Sigmoid colon (tissue), 7 donors: ENCODE results near the gene ASAP2. TPM values are rescaled to one million over a fixed set of nuclear protein-coding genes. Genes with fewer than 3 reads are reported as not detected.

Experiments used
- DNase-seq: peaks from one replicate; pipeline ENCODE4 v3.0.0-alpha.2; 2019
- H3K27ac ChIP-seq, 4 donors: fragments of 200-600 bp; sonication (generic); one replicate each; pipeline ENCODE4 v1.5.1; 2016 to 2019; ENCODE audit warnings: mild to moderate bottlenecking in 1 of 4
- H3K27me3 ChIP-seq, 3 donors: fragments of 200-600 bp; sonication (generic); one replicate each; pipeline ENCODE4 v1.5.1; 2019; ENCODE audit warnings: mild to moderate bottlenecking in 1 of 3
- H3K36me3 ChIP-seq, 4 donors: fragments of 200-600 bp; sonication (generic); one replicate each; pipeline ENCODE4 v1.5.1; 2016 to 2019
- H3K4me1 ChIP-seq, 4 donors: fragments of 200-600 bp; sonication (generic); one replicate each; pipeline ENCODE4 v1.5.1; 2017 to 2019
- H3K4me3 ChIP-seq, 4 donors: fragments of 200-600 bp; sonication (generic); one replicate each; pipeline ENCODE4 v1.5.1; 2017 to 2019; ENCODE audit warnings: mild to moderate bottlenecking in 2 of 4, moderate library complexity in 1 of 4
- H3K9me3 ChIP-seq, 4 donors: fragments of 200-600 bp in 3 of 4; sonication (generic) in 3 of 4; one replicate each; pipeline versions ENCODE4 v1.5.1 to v1.6.1; 2013 to 2019
- EP300 ChIP-seq, 4 donors: sonication (generic); formaldehyde crosslinking; IDR thresholded peaks; one replicate each; pipeline ENCODE4 v1.6.1; 2017; ENCODE audit warnings: antibody characterized with exemption in 4 of 4
- POLR2A ChIP-seq, 2 donors: fragments of 450-650 bp; IDR thresholded peaks; one replicate each; pipeline ENCODE4 v1.6.1; 2016; ENCODE audit warnings: antibody characterized with exemption in 2 of 2, mild to moderate bottlenecking in 2 of 2, moderate library complexity in 2 of 2
- POLR2AphosphoS5 ChIP-seq, 4 donors: sonication (generic); formaldehyde crosslinking; IDR thresholded peaks; one replicate each; pipeline ENCODE4 v1.6.1; 2017; ENCODE audit warnings: antibody characterized with exemption in 4 of 4
- WGBS, 2 donors: extraction: QIAGEN DNeasy Blood & Tissue Kit; methylation state at CpG; one replicate each; pipeline ENCODE4 v1.1.7; 2013; 5-methylcytosine and 5-hydroxymethylcytosine counted together
- intact Hi-C: fragments of 100-400 bp; cut with DNase I; formaldehyde crosslinking; loops from one replicate; pipeline ENCODE4 v1.15.1; 2023
- polyA plus RNA-seq, 3 donors: library from polyadenylated mRNA; stranded (reverse); fragments of 200-250 nt; gene quantifications; one replicate each; pipeline ENCODE4 v1.2.3, GENCODE V29; 2013
- total RNA-seq, 4 donors: library from RNA; depleted of rRNA; stranded (reverse); fragments of >200 nt; gene quantifications; one replicate each; pipeline ENCODE4 v1.1.0, GENCODE V29; 2016
- TF ChIP-seq, protein P1 (sequence below), 4 experiments: fragments of 450-650 bp in 3 of 4; fragments of 200-600 bp in 1 of 4; IDR thresholded peaks; one replicate each; pipeline ENCODE4 v1.5.1; 2016 to 2019; ENCODE audit warnings: antibody characterized with exemption in 4 of 4, mild to moderate bottlenecking in 3 of 4, moderate library complexity in 2 of 4
- donor health status: healthy with polysubstance abuse.
- donor health status: Bipolar disorder and iron deficiency.
- donor health status: healthy.

Gene ASAP2
- total and polyA plus RNA-seq, 7 donors: 15.1 to 56.5 (median 25.8) TPM

DNA sequence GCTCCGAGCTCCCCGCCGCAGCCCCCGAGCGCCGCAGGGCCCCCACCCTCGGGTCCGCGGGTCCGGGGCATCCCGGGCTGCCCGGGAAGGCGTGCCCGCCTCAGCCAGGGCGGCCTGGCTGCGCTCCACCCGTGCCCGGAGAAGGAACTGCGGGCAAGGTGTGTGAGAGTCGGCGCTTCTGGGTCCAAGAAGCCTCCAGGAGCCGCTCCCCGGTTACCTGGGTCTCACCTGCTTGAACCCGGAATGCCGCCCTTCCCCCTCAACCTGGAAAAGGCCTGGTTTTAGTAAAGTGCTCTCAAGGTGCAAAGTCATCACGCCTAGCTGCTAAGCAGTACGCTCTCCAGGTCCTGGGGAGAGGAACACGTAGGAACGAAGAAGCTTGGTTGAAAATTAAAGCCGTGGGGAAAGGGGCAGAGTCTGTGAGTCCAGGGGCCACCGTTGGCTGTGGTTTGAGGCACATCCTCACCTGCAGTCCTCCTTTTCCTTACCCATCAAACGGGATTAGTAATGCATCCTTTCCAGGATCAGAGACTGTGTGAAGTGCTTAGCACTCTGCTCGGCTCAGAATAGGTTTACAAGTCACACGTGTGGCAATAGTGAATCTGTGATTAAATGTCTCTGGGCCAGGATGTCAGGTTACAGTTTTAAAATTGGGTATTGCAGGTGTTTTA, 1.2 kb downstream of the ASAP2 start:
- Histone ChIP-seq H3K27me3 (no peaks in the 10 kb centered on the region), H3K27ac (peak overlapping the region; percentile 84 to 95 (median 90)), H3K4me3 (peak overlapping the region; percentile 72 to 95 (median 82)), H3K9me3 (no peaks in the 10 kb centered on the region), H3K4me1 (peaks cover 0 to 55% (median 36%) of the 10 kb centered on the region in 4 donors), H3K36me3 (no peaks in the 10 kb centered on the region)
- no peak for DNase-seq
- TF ChIP-seq POLR2A (IDR thresholded peaks at IDR 0.05): no peak
- peak in 2 of 4 donors; percentile 41 to 63 for TF ChIP-seq POLR2AphosphoS5 (IDR thresholded peaks at IDR 0.05)
- intact Hi-C loops: loop anchor here (5.0 kb wide), 2 partner anchors 55 to 105 kb away; no protein-coding TSS in a partner anchor
- WGBS, 2 donors: 1 to 3% methylated on average over 34 of the region's 34 CpGs

DNA sequence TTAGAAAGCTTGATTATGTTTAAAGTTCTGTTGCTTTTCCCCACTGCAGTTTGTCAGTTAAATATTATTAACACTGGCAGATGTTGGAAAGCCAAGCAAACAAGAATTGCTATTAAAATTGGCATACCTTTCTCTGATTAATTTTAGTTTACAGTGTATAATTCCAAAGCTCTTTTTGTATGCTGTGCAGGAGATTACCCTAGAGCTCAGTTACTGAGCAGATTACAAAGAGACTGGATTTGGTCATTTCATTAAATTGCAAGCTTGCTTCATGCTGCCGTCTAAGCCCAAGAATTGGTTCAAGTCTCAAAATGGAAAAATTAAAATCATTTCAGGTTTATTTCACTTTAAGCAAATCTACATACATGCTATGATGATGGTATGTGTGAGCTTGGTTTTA, 2.3 kb downstream of the ASAP2 start:
- no peaks in the 10 kb centered on the region for H3K9me3 ChIP-seq
- H3K36me3 ChIP-seq: no peaks in the 10 kb centered on the region
- no peaks in the 10 kb centered on the region for H3K27me3 ChIP-seq
- H3K4me3 ChIP-seq: peak overlapping the region in 2 of 4 donors; percentile 72 to 95
- 45 to 71% methylated on average over 1 of the region's 1 CpG for WGBS, 2 donors
- H3K4me1 ChIP-seq: peaks cover 0 to 63% (median 45%) of the 10 kb centered on the region in 4 donors
- intact Hi-C loops: loop anchor here (5.0 kb wide), 2 partner anchors 53 to 103 kb away; no protein-coding TSS in a partner anchor
- peak overlapping the region in 2 of 4 donors; percentile 93 to 95 for H3K27ac ChIP-seq
- DNase-seq: no peak
- no peak for TF ChIP-seq EP300 (IDR thresholded peaks at IDR 0.05)
- TF ChIP-seq, protein P1, sequence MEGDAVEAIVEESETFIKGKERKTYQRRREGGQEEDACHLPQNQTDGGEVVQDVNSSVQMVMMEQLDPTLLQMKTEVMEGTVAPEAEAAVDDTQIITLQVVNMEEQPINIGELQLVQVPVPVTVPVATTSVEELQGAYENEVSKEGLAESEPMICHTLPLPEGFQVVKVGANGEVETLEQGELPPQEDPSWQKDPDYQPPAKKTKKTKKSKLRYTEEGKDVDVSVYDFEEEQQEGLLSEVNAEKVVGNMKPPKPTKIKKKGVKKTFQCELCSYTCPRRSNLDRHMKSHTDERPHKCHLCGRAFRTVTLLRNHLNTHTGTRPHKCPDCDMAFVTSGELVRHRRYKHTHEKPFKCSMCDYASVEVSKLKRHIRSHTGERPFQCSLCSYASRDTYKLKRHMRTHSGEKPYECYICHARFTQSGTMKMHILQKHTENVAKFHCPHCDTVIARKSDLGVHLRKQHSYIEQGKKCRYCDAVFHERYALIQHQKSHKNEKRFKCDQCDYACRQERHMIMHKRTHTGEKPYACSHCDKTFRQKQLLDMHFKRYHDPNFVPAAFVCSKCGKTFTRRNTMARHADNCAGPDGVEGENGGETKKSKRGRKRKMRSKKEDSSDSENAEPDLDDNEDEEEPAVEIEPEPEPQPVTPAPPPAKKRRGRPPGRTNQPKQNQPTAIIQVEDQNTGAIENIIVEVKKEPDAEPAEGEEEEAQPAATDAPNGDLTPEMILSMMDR (IDR thresholded peaks at IDR 0.05): no peak
- TF ChIP-seq POLR2AphosphoS5 (IDR thresholded peaks at IDR 0.05): no peak
- TF ChIP-seq POLR2A (IDR thresholded peaks at IDR 0.05): no peak

DNA sequence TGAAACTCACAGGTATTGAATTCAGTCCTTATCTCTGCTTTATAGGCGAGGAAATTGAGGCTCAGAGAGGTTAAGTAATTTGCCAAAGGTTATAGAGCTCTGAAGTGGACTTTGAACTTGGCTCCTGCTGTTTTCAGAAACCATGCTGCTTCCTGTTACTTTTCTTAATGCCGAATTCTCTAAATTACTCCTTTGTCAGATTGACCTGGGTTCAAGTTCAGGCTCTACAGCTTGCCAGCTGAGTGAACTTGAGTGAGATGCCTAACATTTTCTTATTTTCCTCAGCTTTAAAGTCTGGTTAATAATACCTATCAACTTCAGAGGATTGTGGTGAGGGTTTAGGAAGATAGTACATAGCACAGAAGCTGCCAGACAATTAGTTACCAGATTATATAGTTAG, 3.4 kb downstream of the ASAP2 start:
- intact Hi-C loops: no loop called here

DNA sequence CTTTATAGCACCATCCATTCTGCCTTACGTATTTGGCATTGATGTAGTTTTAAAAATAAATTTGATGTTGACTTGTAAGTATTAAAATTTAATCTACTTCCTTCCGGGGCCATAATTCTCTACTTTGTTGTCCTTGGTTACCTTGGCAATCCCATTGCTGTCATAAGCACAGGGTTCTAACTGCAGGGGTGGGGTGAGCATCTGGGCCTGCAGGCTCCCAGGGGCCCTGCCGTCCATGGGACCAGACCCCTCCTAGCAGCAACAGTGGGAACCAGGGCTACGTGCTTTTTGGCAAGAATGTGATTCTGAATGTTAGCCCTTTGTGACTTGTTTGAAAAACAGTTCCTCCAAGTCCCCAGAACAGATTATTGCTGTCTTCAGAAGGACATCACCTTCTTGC, 4.9 kb downstream of the ASAP2 start:
- H3K9me3 ChIP-seq: no peaks in the 10 kb centered on the region
- no peak for DNase-seq
- no peak overlapping the region for H3K4me3 ChIP-seq
- WGBS, 2 donors: 9 to 55% methylated on average over 4 of the region's 4 CpGs
- H3K4me1 ChIP-seq: peaks cover 0 to 65% (median 51%) of the 10 kb centered on the region in 4 donors
- H3K36me3 ChIP-seq: no peaks in the 10 kb centered on the region
- TF ChIP-seq EP300 (IDR thresholded peaks at IDR 0.05) (no peak), POLR2AphosphoS5 (IDR thresholded peaks at IDR 0.05) (peak in 1 of 4 donors; percentile 12), POLR2A (IDR thresholded peaks at IDR 0.05) (no peak)
- TF ChIP-seq, protein P1 (IDR thresholded peaks at IDR 0.05): no peak
- no peaks in the 10 kb centered on the region for H3K27me3 ChIP-seq
- intact Hi-C loops: no loop called here
- H3K27ac ChIP-seq: peak overlapping the region; percentile 39 to 93 (median 55)

More for the DNA sequence above, 3.4 kb downstream of the ASAP2 start:
- DNase-seq: no peak
- H3K4me1 ChIP-seq: peaks cover 0 to 68% (median 53%) of the 10 kb centered on the region in 4 donors
- peak overlapping the region in 2 of 4 donors; percentile 24 to 93 for H3K27ac ChIP-seq
- no peaks in the 10 kb centered on the region for H3K9me3 ChIP-seq
- 19 to 66% methylated on average over 2 of the region's 2 CpGs for WGBS, 2 donors
- no peaks in the 10 kb centered on the region for H3K27me3 ChIP-seq
- H3K4me3 ChIP-seq: no peak overlapping the region
- H3K36me3 ChIP-seq: no peaks in the 10 kb centered on the region
- TF ChIP-seq POLR2A (IDR thresholded peaks at IDR 0.05) (no peak), EP300 (IDR thresholded peaks at IDR 0.05) (no peak), POLR2AphosphoS5 (IDR thresholded peaks at IDR 0.05) (no peak)
- TF ChIP-seq, protein P1 (IDR thresholded peaks at IDR 0.05): no peak

DNA sequence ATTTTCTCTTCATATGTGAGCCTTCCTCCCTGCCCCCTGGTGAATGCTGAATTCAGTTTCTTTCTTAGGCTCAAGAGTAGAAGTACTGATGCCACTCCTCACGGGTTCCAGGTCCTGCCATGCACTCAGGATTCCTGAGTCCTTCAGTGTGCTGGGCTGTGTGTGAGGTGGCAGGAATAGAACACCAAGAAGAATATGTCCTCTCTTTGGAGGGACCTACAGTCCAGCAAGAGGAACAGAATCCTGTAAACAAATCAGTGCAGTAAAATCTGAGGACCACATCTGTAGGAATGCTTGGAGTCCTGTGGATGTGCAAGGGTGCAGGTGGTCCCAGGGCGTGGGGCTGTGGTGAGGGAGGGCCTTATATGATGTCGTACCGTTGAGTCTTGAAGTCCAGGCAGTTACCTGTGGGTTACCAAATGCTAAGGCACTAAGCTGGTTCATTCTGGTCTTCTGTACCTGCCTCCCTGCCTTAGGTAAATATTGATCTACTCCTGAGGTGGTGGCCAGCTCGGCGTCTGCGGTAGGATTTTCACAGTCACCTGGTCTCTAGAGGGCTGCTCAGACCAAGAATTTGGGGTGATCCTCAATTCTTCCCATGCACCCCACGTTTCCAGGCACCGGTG, 5.5 kb downstream of the ASAP2 start:
- WGBS, 2 donors: 19 to 67% methylated on average over 9 of the region's 9 CpGs
- Histone ChIP-seq H3K27me3 (no peaks in the 10 kb centered on the region), H3K27ac (peak overlapping the region; percentile 39 to 93 (median 55)), H3K9me3 (no peaks in the 10 kb centered on the region), H3K36me3 (no peaks in the 10 kb centered on the region), H3K4me3 (no peak overlapping the region), H3K4me1 (peaks cover 0 to 72% (median 54%) of the 10 kb centered on the region in 4 donors)
- DNase-seq: no peak
- TF ChIP-seq POLR2AphosphoS5 (IDR thresholded peaks at IDR 0.05) (no peak), POLR2A (IDR thresholded peaks at IDR 0.05) (no peak), EP300 (IDR thresholded peaks at IDR 0.05) (no peak)
- TF ChIP-seq, protein P1 (IDR thresholded peaks at IDR 0.05): no peak
- intact Hi-C loops: no loop called here
